ENCODE results near the gene FMNL1.

FMNL1 gene

GRCh38 chr17:45221081-45222013 lies at the start of gene FMNL1:
Gene FMNL1, plus strand, starts transcription at chr17:45221885. Its CDS starts 240 bp downstream, at chr17:45222125.
- CTCF ChIA-PET, result interaction anchor here (0.7 to 10.2 kb wide), 9 partner anchors 12 to 209 kb away, joined by 3 to 309 read pairs (median 11); partner anchors contain the start of gene ACBD4
- TF ChIP-seq, protein P1, sequence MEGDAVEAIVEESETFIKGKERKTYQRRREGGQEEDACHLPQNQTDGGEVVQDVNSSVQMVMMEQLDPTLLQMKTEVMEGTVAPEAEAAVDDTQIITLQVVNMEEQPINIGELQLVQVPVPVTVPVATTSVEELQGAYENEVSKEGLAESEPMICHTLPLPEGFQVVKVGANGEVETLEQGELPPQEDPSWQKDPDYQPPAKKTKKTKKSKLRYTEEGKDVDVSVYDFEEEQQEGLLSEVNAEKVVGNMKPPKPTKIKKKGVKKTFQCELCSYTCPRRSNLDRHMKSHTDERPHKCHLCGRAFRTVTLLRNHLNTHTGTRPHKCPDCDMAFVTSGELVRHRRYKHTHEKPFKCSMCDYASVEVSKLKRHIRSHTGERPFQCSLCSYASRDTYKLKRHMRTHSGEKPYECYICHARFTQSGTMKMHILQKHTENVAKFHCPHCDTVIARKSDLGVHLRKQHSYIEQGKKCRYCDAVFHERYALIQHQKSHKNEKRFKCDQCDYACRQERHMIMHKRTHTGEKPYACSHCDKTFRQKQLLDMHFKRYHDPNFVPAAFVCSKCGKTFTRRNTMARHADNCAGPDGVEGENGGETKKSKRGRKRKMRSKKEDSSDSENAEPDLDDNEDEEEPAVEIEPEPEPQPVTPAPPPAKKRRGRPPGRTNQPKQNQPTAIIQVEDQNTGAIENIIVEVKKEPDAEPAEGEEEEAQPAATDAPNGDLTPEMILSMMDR (IDR thresholded peaks at IDR 0.05; ENCODE audit: control extremely low read depth, extremely low read depth, low read depth, missing control alignments), result no peak
- DNase-seq (ENCODE audit: extremely low spot score), result peak; percentile 71
- POLR2A ChIA-PET, result interaction anchor here (1.1 to 1.9 kb wide), 2 partner anchors 8 to 72 kb away, joined by 5 read pairs; no protein-coding TSS in a partner anchor

DNA sequence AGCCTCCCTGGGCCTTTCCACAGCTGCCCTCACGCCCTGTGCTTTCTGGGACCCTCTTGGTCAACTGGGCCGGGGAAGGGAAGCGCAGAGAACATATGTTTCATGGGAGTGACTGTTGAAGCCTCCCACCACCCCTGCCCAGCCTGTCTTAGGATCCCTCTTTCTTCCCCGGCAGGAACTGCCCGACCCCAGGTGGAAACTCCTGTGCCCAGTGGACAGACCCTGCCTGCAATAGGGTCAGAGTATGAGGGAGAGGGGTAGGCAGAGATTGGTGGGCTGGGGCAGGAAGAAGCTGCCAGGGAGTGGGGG lies 49.5 kb upstream of the FMNL1 start:
- POLR2A ChIA-PET, result interaction anchor here (1.0 to 2.9 kb wide), 2 partner anchors 20 to 23 kb away, joined by 3 to 23 read pairs; partner anchors contain the start of gene HEXIM1
- CTCF ChIA-PET, result interaction anchor here (1.3 to 5.8 kb wide), 6 partner anchors 10 to 47 kb away, joined by 4 to 41 read pairs (median 16); partner anchors contain the start of genes ACBD4 and HEXIM2

GRCh38 chr17:45172541-45173286 lies 49.0 kb upstream of the FMNL1 start:
- POLR2A ChIA-PET, result interaction anchor here (1.0 to 2.9 kb wide), 2 partner anchors 21 to 23 kb away, joined by 3 to 23 read pairs; partner anchors contain the start of gene HEXIM1
- CTCF ChIA-PET, result interaction anchor here (0.7 to 5.8 kb wide), 11 partner anchors 9 to 104 kb away, joined by 3 to 41 read pairs (median 6); partner anchors contain the start of genes ACBD4 and HEXIM2
- TF ChIP-seq, protein P1 (IDR thresholded peaks at IDR 0.05; ENCODE audit: control extremely low read depth, extremely low read depth, low read depth, missing control alignments), result no peak
- peak; percentile 56 for DNase-seq (ENCODE audit: extremely low spot score)

More for the DNA sequence above, 49.5 kb upstream of the FMNL1 start:
- TF ChIP-seq, protein P1 (IDR thresholded peaks at IDR 0.05; ENCODE audit: control extremely low read depth, extremely low read depth, low read depth, missing control alignments), result no peak
- DNase-seq (ENCODE audit: extremely low spot score), result no peak

GRCh38 chr17:45175759-45176115 lies 45.9 kb upstream of the FMNL1 start:
- TF ChIP-seq, protein P1 (IDR thresholded peaks at IDR 0.05; ENCODE audit: control extremely low read depth, extremely low read depth, low read depth, missing control alignments), result no peak
- ChIA-PET CTCF (interaction anchor here (0.8 to 1.1 kb wide), 6 partner anchors 9 to 77 kb away, joined by 3 to 8 read pairs (median 3); partner anchors contain the start of gene ACBD4), POLR2A (no interaction called here)
- no peak for DNase-seq (ENCODE audit: extremely low spot score)

- TF ChIP-seq, protein P1 (IDR thresholded peaks at IDR 0.05; ENCODE audit: control extremely low read depth, extremely low read depth, low read depth, missing control alignments), result no peak
- POLR2A ChIA-PET, result interaction anchor here (0.5 kb wide), 1 partner anchor 29 kb away, joined by 6 read pairs; the partner anchor contains the start of gene HEXIM1
- CTCF ChIA-PET, result interaction anchor here (0.7 to 1.6 kb wide), 3 partner anchors 26 to 54 kb away, joined by 3 to 6 read pairs (median 4); partner anchors contain the start of gene ACBD4
- no peak for DNase-seq (ENCODE audit: extremely low spot score)
These were observed 44.1 kb upstream of the FMNL1 start for GRCh38 chr17:45177563-45177962.

GRCh38 chr17:45184144-45184543 lies 37.5 kb upstream of the FMNL1 start:
- CTCF ChIA-PET, result interaction anchor here (1.4 to 3.6 kb wide), 3 partner anchors 8 to 49 kb away, joined by 3 to 21 read pairs (median 14); partner anchors contain the start of gene ACBD4
- DNase-seq (ENCODE audit: extremely low spot score), result no peak
- POLR2A ChIA-PET, result interaction anchor here (0.6 kb wide), 1 partner anchor 9 kb away, joined by 5 read pairs; no protein-coding TSS in a partner anchor
- TF ChIP-seq, protein P1 (IDR thresholded peaks at IDR 0.05; ENCODE audit: control extremely low read depth, extremely low read depth, low read depth, missing control alignments), result no peak
